Activated CD8-positive, alpha-beta T cell treated with anti-CD3 and anti-CD28 coated beads for 36 hours (primary cell): Measurements from ENCODE around the gene VTI1B. TPM values are rescaled to one million over a fixed set of nuclear protein-coding genes. Genes with fewer than 3 reads are reported as not detected.
A peak's percentile ranks its signal among the peaks of the same experiment; 100 is the strongest.

Experiments used
- ATAC-seq: fragments of 200-7000 bp; cut with Tn5 transposase; one replicate; pipeline ENCODE4 v1.10.0; 2021; ENCODE audit warnings: mild to moderate bottlenecking, moderate library complexity
- CTCF ChIA-PET: fragments of 350-600 bp; sonication (Branson Sonifier 250); formaldehyde crosslinking; loops from one replicate; lab custom pipeline; 2021; ENCODE audit warnings: antibody characterized with exemption; lab: Charles Lee
- POLR2A ChIA-PET: fragments of 350-600 bp; sonication (Branson Sonifier 250); formaldehyde crosslinking; loops from one replicate; lab custom pipeline; 2021; ENCODE audit warnings: antibody characterized with exemption; lab: Charles Lee
- DNase-seq: peaks from one replicate; pipeline ENCODE4 v3.0.0-alpha.2; 2020
- H3K27ac Mint-ChIP-seq: one replicate; pipeline ENCODE4 v1.8.0; 2021; ENCODE audit warnings: mild to moderate bottlenecking, mixed read lengths
- H3K27me3 Mint-ChIP-seq: one replicate; pipeline ENCODE4 v1.8.0; 2021; ENCODE audit warnings: mixed read lengths
- H3K36me3 Mint-ChIP-seq: one replicate; pipeline ENCODE4 v1.8.0; 2021; ENCODE audit warnings: low read depth, mixed read lengths
- H3K4me1 Mint-ChIP-seq: one replicate; pipeline ENCODE4 v1.8.0; 2021; ENCODE audit warnings: low read depth, mixed read lengths
- H3K4me3 Mint-ChIP-seq: one replicate; pipeline ENCODE4 v1.8.0; 2021; ENCODE audit warnings: mild to moderate bottlenecking, moderate library complexity, mixed read lengths
- H3K9me3 Mint-ChIP-seq: one replicate; pipeline ENCODE4 v1.8.0; 2021; ENCODE audit warnings: mixed read lengths
- CTCF ChIP-seq: fragments of 200-600 bp; IDR thresholded peaks from one replicate; pipeline ENCODE4 v1.8.0; 2022; ENCODE audit warnings: antibody characterized with exemption, mild to moderate bottlenecking
- intact Hi-C: fragments of 100-400 bp; cut with micrococcal nuclease; formaldehyde crosslinking; loops from one replicate; pipeline ENCODE4 v1.10.0; 2022
- total RNA-seq, 2 experiments: library from RNA; stranded (reverse); gene quantifications; one replicate each; pipeline ENCODE4 v1.2.3, GENCODE V29; 2021

The VTI1B gene
- total RNA-seq, 2 experiments from 2014 or later, result 57.3 to 59.7 TPM

- H3K4me3 Mint-ChIP-seq, result no peak overlapping the region
- H3K36me3 Mint-ChIP-seq, result no peaks in the 10 kb centered on the region
- peaks cover 27% of the 10 kb centered on the region for H3K4me1 Mint-ChIP-seq
- peak overlapping the region; percentile 55 for H3K27ac Mint-ChIP-seq
- DNase-seq, result no peak
- no peak for TF ChIP-seq CTCF
- H3K27me3 Mint-ChIP-seq, result peaks cover 12% of the 10 kb centered on the region
- intact Hi-C loops, result no loop called here
- no peaks in the 10 kb centered on the region for H3K9me3 Mint-ChIP-seq
- ChIA-PET POLR2A (interaction anchor here (0.8 to 1.0 kb wide), 4 partner anchors 12 to 81 kb away, joined by 3 read pairs; no protein-coding TSS in a partner anchor), CTCF (interaction anchor here (2.0 to 3.4 kb wide), 2 partner anchors 44 to 81 kb away, joined by 7 to 24 read pairs; no protein-coding TSS in a partner anchor)
- no peak for ATAC-seq
Observed at GRCh38 chr14:67623114-67623513, 51.3 kb downstream of the VTI1B start.

DNA sequence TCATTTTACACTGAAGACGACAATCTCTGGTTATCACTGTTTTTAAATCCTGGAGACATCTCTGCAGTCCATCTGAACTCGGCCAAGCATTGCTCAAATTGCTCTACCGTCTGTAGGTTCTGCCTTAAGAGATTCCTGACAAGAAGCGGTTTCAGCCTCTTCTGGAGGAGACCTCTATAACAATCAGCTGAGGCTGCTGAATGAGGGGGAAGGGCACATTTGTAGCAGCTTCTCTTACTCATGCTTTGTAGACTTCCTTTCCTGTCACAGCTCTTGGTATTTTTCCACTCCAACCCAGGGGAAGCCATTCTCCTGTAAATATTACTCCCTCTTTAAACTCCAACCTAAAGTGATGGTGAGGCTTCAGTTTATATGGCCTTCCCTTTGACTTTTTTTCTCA lies 51.8 kb downstream of the VTI1B start:
- no peaks in the 10 kb centered on the region for H3K9me3 Mint-ChIP-seq
- no peak for TF ChIP-seq CTCF
- ATAC-seq (peak; percentile 18), DNase-seq (peak; percentile 59)
- H3K36me3 Mint-ChIP-seq, result no peaks in the 10 kb centered on the region
- H3K4me1 Mint-ChIP-seq, result peaks cover 27% of the 10 kb centered on the region
- H3K4me3 Mint-ChIP-seq, result no peak overlapping the region
- POLR2A ChIA-PET, result interaction anchor here (0.8 to 1.0 kb wide), 4 partner anchors 11 to 82 kb away, joined by 3 read pairs; no protein-coding TSS in a partner anchor
- intact Hi-C loops, result no loop called here
- H3K27ac Mint-ChIP-seq, result peak overlapping the region; percentile 55
- CTCF ChIA-PET, result interaction anchor here (2.0 to 3.4 kb wide), 2 partner anchors 44 to 82 kb away, joined by 7 to 24 read pairs; no protein-coding TSS in a partner anchor
- peaks cover 12% of the 10 kb centered on the region for H3K27me3 Mint-ChIP-seq

GRCh38 chr14:67620217-67620785 lies 54.1 kb downstream of the VTI1B start:
- DNase-seq (no peak), ATAC-seq (no peak)
- no peaks in the 10 kb centered on the region for H3K36me3 Mint-ChIP-seq
- H3K4me1 Mint-ChIP-seq, result peaks cover 27% of the 10 kb centered on the region
- no peak for TF ChIP-seq CTCF
- peaks cover 12% of the 10 kb centered on the region for H3K27me3 Mint-ChIP-seq
- ChIA-PET CTCF (interaction anchor here (1.0 to 3.4 kb wide), 13 partner anchors 8 to 260 kb away, joined by 3 to 27 read pairs (median 7); partner anchors contain the start of genes ATP6V1D, EIF2S1, PIGH and RDH11), POLR2A (interaction anchor here (0.9 to 1.7 kb wide), 4 partner anchors 21 to 84 kb away, joined by 3 to 8 read pairs (median 4); partner anchors contain the start of gene PIGH)
- peak overlapping the region; percentile 83 for H3K4me3 Mint-ChIP-seq
- intact Hi-C loops, result no loop called here
- no peaks in the 10 kb centered on the region for H3K9me3 Mint-ChIP-seq
- H3K27ac Mint-ChIP-seq, result peak overlapping the region; percentile 19

- ATAC-seq (peak; percentile 92), DNase-seq (peak; percentile 98)
- CTCF ChIA-PET, result interaction anchor here (0.7 to 3.4 kb wide), 49 partner anchors 7 to 260 kb away, joined by 3 to 119 read pairs (median 5); partner anchors contain the start of genes ATP6V1D, EIF2S1, PIGH and PLEKHH1
- H3K4me3 Mint-ChIP-seq, result peak within 1 kb of the TSS; percentile 83
- POLR2A ChIA-PET, result interaction anchor here (0.7 to 1.7 kb wide), 4 partner anchors 20 to 85 kb away, joined by 3 to 8 read pairs (median 4); partner anchors contain the start of gene PIGH
- intact Hi-C loops, result loop anchor here (2.0 kb wide), 2 partner anchors 47 to 85 kb away; no protein-coding TSS in a partner anchor
- no peak for TF ChIP-seq CTCF
- H3K36me3 Mint-ChIP-seq, result no peaks in the 10 kb centered on the region
- H3K27ac Mint-ChIP-seq, result peak within 1 kb of the TSS; percentile 78
- H3K9me3 Mint-ChIP-seq, result no peaks in the 10 kb centered on the region
- H3K4me1 Mint-ChIP-seq, result peaks cover 27% of the 10 kb centered on the region
- peaks cover 12% of the 10 kb centered on the region for H3K27me3 Mint-ChIP-seq
Observed at GRCh38 chr14:67619446-67620216, 54.8 kb downstream of the VTI1B start, which contains the start of gene ARG2. ARG2 (plus strand) TSS chr14:67619920; CDS start chr14:67619978, 58 bp downstream.
